Gastroesophageal sphincter (tissue), 4 donors: ENCODE measurements around the gene IFNA2. TPM values are rescaled to one million over a fixed set of nuclear protein-coding genes. Genes with fewer than 3 reads are reported as not detected.
"Not testable (repeated sequence)": the region's sequence is repeated elsewhere in the genome, so short reads cannot be mapped to it uniquely, and the experiment has no call there.

ENCODE experiments used
- ATAC-seq: fragments of 150-250 bp; one replicate; pipeline ENCODE4 v1.9.1; 2016; ENCODE audit warnings: mild to moderate bottlenecking, moderate library complexity
- H3K27ac ChIP-seq, 4 donors: fragments of 200-600 bp; sonication (generic) in 3 of 4; 1 replicate in 3 of 4; 2 replicates in 1 of 4; pipeline ENCODE4 v1.5.1; 2016 to 2019
- H3K27me3 ChIP-seq: fragments of 200-600 bp; sonication (generic); one replicate; pipeline ENCODE4 v1.5.1; 2019
- H3K36me3 ChIP-seq, 2 donors: fragments of 200-600 bp; sonication (generic); one replicate each; pipeline ENCODE4 v1.5.1; 2019; ENCODE audit warnings: control low read depth in 1 of 2
- H3K4me1 ChIP-seq, 3 donors: fragments of 200-600 bp; sonication (generic); 1 replicate in 2 of 3; 2 replicates in 1 of 3; pipeline ENCODE4 v1.5.1; 2016 to 2019; ENCODE audit warnings: control low read depth in 2 of 3
- H3K4me3 ChIP-seq, 2 donors: fragments of 200-600 bp; sonication (generic); one replicate each; pipeline ENCODE4 v1.5.1; 2019; ENCODE audit warnings: mild to moderate bottlenecking in 1 of 2, moderate library complexity in 1 of 2
- H3K9me3 ChIP-seq, 3 donors: fragments of 200-600 bp; sonication (generic); one replicate each; pipeline ENCODE4 v1.5.1; 2017 to 2019; ENCODE audit warnings: control low read depth in 2 of 3
- EP300 ChIP-seq: sonication (generic); formaldehyde crosslinking; IDR thresholded peaks from one replicate; pipeline ENCODE4 v1.6.1; 2017; ENCODE audit warnings: antibody characterized with exemption, mild to moderate bottlenecking
- POLR2A ChIP-seq, 2 donors: fragments of 450-650 bp; IDR thresholded peaks; one replicate each; pipeline ENCODE4 v1.6.1; 2017; ENCODE audit warnings: antibody characterized with exemption in 2 of 2, mild to moderate bottlenecking in 2 of 2, moderate library complexity in 1 of 2
- POLR2AphosphoS5 ChIP-seq: sonication (generic); formaldehyde crosslinking; IDR thresholded peaks from one replicate; pipeline ENCODE4 v1.6.1; 2017; ENCODE audit warnings: antibody characterized with exemption
- WGBS, 2 donors: methylation state at CpG; one replicate each; pipeline ENCODE4 v1.1.5; 2018; ENCODE audit warnings: low coverage in 1 of 2; 5-methylcytosine and 5-hydroxymethylcytosine counted together
- total RNA-seq, 4 donors: library from RNA; depleted of rRNA; stranded (reverse); fragments of >200 nt; gene quantifications; one replicate each; pipeline ENCODE4 v1.1.0, GENCODE V29; 2016
- TF ChIP-seq, protein P1 (sequence below), 4 experiments: fragments of 200-600 bp in 2 of 4; fragments of 450-650 bp in 2 of 4; sonication (generic) in 1 of 4; IDR thresholded peaks; one replicate each; pipeline ENCODE4 v1.5.1; 2017 to 2019; ENCODE audit warnings: antibody characterized with exemption in 4 of 4, mild to moderate bottlenecking in 2 of 4, moderate library complexity in 2 of 4

IFNA2 gene
- not detected for total RNA-seq

DNA sequence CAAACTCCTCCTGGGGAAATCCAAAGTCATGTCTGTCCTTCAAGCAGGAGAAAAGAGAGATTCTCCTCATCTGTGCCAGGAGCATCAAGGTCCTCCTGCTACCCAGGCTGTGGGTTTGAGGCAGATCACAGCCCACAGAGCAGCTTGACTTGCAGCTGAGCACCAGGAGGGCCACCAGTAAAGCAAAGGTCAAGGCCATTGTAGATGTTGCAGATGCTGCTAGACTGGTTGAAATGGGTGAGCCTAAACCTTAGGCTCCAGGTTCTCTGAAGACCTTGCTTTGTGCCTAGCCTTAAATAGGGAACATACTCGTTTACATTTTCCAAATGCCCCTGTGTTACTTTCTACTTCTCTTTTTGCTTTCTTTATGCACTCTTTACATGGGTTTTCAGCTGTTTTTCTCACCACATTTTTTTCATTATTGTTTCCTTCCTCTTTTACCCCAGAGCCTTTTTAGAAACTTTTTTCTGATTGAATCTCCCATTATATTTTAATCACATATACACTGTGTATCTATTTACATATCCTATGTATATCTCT, at the start of gene IFNA2:
IFNA2 (minus strand) TSS at position 268 of the 540 bp plus-strand sequence; CDS start at position 199, 69 bp downstream.
- Histone ChIP-seq H3K9me3 (no peaks in the 10 kb centered on the region), H3K4me1 (no peaks in the 10 kb centered on the region), H3K4me3 (no peak within 1 kb of the TSS), H3K36me3 (no peaks in the 10 kb centered on the region), H3K27me3 (peaks cover 22% of the 10 kb centered on the region), H3K27ac (no peak within 1 kb of the TSS)
- 53 to 56% methylated on average over 1 of the region's 1 CpG for WGBS, 2 donors
- no peak for TF ChIP-seq EP300
- TF ChIP-seq, protein P1, sequence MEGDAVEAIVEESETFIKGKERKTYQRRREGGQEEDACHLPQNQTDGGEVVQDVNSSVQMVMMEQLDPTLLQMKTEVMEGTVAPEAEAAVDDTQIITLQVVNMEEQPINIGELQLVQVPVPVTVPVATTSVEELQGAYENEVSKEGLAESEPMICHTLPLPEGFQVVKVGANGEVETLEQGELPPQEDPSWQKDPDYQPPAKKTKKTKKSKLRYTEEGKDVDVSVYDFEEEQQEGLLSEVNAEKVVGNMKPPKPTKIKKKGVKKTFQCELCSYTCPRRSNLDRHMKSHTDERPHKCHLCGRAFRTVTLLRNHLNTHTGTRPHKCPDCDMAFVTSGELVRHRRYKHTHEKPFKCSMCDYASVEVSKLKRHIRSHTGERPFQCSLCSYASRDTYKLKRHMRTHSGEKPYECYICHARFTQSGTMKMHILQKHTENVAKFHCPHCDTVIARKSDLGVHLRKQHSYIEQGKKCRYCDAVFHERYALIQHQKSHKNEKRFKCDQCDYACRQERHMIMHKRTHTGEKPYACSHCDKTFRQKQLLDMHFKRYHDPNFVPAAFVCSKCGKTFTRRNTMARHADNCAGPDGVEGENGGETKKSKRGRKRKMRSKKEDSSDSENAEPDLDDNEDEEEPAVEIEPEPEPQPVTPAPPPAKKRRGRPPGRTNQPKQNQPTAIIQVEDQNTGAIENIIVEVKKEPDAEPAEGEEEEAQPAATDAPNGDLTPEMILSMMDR (IDR thresholded peaks at IDR 0.05): no peak
- TF ChIP-seq POLR2A (IDR thresholded peaks at IDR 0.05): no peak
- no peak for TF ChIP-seq POLR2AphosphoS5
- ATAC-seq: no peak

DNA sequence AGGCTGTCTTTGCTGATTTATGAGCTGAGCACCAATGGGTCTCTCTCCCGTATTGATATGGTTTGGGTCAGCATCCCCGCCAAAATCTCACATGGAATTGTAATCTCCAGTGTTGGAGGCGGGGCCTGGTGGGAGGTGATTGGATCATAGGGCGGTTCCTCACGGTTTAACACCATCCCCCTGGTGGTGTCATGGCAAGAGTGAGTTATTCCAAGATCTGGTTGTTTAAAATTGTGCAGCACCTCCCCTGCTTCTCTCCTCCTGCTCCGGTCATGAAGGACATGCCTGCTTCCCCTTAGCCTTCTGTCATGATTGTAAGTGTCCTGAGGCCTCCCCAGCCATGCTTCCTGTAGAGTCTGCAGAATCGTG, 49.8 kb upstream of the IFNA2 start:
- H3K27ac ChIP-seq, H3K4me1 ChIP-seq, H3K36me3 ChIP-seq, H3K9me3 ChIP-seq, H3K27me3 ChIP-seq, ATAC-seq, H3K4me3 ChIP-seq: not testable (repeated sequence)
- WGBS, 2 donors: 87 to 90% methylated on average over 2 to 5 of the region's 7 CpGs

DNA sequence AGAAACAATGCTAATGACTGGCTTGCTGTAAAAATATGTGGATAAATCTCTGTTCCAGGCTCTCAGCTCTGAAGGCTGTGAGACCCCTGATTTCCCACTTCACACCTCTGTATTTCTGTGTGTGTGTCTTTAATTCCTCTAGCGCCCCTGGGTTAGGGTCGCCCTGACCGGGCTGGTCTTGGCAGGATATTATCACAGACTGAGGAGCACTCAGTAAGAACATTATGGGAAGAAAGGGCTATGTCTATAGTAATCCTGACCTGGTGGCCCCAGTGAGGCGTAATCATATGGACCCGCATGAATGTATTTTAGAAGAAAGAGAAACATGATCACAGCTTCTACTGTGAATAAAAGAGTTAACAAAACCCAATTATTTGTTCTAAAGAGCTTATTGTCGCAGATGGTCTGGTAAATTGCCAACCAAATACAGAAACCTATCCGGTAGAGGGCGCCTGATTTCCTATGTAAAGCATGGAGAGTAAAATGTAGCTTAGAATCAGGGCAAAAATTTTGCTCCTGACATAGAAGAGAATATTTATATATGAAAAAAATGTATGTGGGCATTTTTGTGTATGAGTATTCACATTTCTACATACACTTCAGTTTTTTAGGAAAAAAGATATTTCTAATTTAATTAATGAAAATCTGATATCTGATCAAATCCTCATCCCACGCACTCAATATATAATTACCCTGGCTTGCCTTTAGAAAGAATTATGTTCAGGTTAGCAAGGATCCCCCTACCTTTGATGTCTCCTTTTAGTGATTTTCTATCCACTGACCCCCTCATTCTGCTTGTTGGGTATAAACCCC, 49.2 kb upstream of the IFNA2 start:
- no peak for ATAC-seq
- WGBS, 2 donors: 27 to 47% methylated on average over 4 to 7 of the region's 9 CpGs
- Histone ChIP-seq H3K27me3 (peaks cover 8% of the 10 kb centered on the region), H3K9me3 (no peaks in the 10 kb centered on the region), H3K36me3 (no peaks in the 10 kb centered on the region), H3K4me1 (no peaks in the 10 kb centered on the region), H3K4me3 (no peak overlapping the region), H3K27ac (no peak overlapping the region)
- TF ChIP-seq, protein P1 (IDR thresholded peaks at IDR 0.05): peak in 2 of 4 experiments; percentile 31 to 39
- no peak for TF ChIP-seq POLR2AphosphoS5

DNA sequence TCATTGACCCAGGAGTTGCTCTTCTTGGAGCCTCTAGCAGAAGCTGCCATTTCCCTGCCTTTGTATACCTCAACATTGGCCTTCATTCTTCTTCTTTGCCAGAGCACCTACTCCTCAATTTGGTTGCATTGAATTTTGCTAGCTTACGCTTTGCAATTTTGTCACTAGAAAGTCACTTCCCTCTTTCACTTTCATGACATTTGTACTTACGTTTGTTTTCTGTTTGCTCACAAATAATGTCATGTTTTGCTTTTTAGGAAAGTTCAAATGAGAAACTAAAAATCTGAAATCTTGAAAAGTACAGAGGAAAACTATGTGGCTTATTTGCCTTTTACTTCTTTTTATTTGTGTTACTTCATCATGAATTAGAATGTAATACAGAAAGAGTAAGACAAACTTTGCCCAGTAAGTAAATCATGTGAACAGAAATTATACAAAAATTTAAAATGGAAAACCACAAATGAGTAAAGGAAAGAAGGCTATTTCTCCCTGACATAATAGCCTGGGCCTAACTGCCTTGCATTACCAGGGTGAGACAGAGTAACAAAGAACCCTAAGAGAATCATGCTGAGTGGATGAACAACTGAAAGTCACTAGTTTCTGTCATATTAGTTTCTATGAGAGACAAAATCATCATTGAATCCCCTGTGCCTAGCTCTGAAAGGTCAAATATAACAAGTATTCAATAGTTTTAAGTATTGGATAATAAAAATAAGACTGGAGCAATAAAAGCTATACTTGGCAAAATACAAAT, 47.7 kb upstream of the IFNA2 start:
- no peak for ATAC-seq
- H3K4me1 ChIP-seq: no peaks in the 10 kb centered on the region
- no peaks in the 10 kb centered on the region for H3K9me3 ChIP-seq
- H3K4me3 ChIP-seq: no peak overlapping the region
- no peak for TF ChIP-seq EP300
- TF ChIP-seq, protein P1 (IDR thresholded peaks at IDR 0.05): no peak
- TF ChIP-seq POLR2AphosphoS5: no peak
- TF ChIP-seq POLR2A (IDR thresholded peaks at IDR 0.05): no peak
- no peaks in the 10 kb centered on the region for H3K36me3 ChIP-seq
- 54 to 85% methylated on average over 2 of the region's 2 CpGs for WGBS, 2 donors
- H3K27ac ChIP-seq: no peak overlapping the region
- peaks cover 8% of the 10 kb centered on the region for H3K27me3 ChIP-seq

DNA sequence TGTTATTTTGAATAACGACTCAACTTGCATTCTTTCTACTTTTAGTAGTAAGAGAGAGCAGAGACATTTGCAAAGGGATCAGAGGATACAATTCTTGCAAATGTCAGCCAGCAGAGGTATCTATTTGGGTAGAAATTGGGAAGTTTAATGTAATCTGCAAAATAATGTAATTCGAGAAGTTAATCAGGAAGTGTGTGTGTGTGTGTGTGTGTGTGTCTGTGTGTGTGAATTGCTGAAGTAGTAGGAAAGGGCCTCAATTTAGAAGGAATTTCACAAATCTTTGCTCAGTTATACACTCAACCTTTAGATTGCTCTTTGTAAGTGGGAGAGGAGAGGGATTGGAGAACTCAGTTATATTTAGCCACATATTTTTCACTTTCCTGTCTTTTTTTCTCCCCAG, 44.0 kb upstream of the IFNA2 start:
- H3K27me3 ChIP-seq: peaks cover 8% of the 10 kb centered on the region
- no peak overlapping the region for H3K27ac ChIP-seq
- no peaks in the 10 kb centered on the region for H3K36me3 ChIP-seq
- no peak for ATAC-seq
- H3K9me3 ChIP-seq: no peaks in the 10 kb centered on the region
- 51 to 71% methylated on average over 2 of the region's 2 CpGs for WGBS, 2 donors
- no peaks in the 10 kb centered on the region for H3K4me1 ChIP-seq
- no peak overlapping the region for H3K4me3 ChIP-seq
- TF ChIP-seq POLR2AphosphoS5 (no peak), POLR2A (IDR thresholded peaks at IDR 0.05) (no peak), EP300 (no peak)
- TF ChIP-seq, protein P1 (IDR thresholded peaks at IDR 0.05): no peak
